HG03442 (cell line): ENCODE measurements around the gene DISP3.

ENCODE experiments used
- ATAC-seq: cut with Tn5 transposase; IDR thresholded peaks from one replicate; pipeline ENCODE4 v1.9.1; 2021; ENCODE audit warnings: mild to moderate bottlenecking, moderate library complexity; ENCODE audit not compliant: unreplicated experiment

Gene DISP3

DNA sequence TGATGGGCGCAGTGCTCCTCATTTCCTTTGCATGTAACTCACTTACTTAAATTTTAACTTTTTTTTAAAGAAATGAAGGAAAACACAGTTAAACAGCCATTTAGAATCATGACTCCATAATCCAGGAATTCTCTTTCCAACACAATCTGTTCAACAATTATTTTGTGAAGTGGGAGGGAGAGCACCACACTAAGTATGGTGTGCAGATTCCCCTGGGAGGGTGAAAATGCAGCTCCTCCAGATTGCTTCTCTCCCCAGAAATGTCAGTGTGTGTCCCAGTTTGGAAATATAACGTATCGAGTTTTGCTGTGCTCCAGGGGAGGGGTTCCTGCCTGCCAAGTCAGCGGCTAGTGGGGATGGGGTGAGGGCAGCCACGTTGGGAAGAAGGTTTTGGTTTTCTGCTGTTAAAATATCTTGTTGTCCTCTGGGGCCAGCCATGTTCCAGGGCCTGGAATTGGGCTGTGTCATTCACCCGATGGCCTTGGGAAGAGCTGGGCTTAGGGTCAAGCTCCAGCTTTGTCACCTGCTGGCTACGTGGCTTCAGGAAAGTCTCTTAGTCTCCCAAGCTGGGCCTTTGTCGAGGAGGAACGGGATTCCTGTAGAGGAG lies 17.3 kb upstream of the DISP3 start:
- no peak for ATAC-seq

DNA sequence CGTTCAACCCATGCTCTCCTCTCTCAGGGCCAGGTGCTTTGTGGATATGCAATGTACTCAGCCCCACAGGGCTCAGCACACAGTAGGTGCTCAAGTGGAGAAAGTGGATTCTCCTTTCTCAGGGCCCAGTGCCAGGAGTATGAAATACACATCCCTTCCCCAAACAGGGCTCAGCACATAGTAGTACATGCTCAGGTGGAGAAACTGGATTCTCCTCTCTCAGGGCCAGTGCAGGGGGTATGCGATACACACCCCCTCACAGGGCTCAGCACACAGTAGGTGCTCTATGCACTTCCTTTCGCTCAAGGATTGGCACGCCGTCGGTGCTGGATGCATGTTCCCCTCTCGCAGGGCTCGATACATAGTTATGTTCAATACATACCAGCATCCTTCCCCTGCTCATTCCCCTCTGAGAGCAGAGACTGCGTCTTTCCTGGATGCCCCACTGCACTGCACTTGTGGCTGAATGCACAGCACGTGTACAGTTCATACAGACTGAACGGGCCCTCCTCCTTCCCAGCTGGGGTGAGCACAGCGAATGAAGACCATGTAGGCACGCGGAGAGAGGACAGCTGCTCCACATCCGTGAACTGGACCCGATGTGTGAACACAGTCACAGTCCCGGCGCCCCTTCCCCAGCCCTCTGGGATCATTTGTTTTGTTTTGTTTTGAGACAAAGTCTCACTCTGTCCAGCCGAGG lies 16.6 kb upstream of the DISP3 start:
- no peak for ATAC-seq

DNA sequence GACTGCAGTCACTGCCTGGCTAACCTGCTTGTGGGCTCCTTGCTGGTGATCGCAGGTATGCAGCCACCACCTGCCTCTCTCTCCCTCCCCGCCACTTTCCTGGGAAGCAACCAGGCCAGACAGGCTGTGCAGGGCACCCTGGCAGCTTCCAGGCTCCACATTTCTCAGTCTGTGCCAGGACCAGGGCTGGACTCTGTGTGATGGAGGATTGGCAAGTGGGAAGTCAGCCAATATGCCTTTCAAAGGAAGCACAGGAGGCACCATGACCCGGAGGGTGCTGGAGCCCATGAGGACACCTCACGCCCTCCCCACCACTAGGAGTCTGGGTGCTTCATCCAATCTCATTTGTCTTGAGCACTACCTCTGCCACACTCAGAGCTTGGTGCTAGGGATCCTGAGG lies 15.8 kb upstream of the DISP3 start:
- no peak for ATAC-seq

DNA sequence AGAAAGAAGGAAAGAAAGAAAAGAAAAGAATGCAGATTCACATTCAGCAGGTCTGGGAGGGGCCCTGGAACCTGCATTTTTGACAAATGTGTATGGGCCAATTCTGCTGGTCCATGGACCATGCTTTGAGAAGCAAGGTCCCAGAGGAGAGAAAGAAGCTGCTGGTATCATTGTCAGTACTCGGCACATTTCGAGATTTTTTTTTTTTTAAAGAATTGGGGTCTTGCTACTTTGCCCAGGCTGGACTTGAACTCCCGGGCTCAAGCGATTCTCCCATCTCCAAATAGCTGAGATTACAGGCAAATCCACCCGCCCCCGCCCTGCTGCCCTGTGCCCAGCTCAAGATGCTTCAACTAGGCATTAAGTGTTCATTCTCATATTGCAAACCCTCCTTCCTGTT lies 13.6 kb upstream of the DISP3 start:
- ATAC-seq: no peak

DNA sequence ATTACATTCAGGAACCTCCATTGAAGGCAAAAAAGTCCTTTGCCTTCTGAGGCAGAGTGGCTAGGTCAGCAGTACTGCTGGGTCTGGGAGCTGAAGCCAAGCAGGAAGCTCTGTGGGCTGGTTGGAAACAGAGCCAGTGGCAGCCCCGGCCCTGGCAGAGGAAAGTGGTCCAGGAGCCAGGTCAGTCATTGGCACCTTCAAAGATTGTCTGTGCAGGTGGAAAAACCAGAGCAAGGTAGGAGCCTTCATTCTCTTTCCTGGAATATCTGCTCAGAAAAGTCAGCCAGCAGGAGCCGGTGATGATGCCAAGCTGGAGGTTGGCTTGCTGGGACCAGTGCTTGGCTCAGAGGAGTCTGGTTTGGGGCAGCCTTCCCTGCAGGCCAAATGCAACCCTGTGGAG lies 12.5 kb upstream of the DISP3 start:
- ATAC-seq: no peak

DNA sequence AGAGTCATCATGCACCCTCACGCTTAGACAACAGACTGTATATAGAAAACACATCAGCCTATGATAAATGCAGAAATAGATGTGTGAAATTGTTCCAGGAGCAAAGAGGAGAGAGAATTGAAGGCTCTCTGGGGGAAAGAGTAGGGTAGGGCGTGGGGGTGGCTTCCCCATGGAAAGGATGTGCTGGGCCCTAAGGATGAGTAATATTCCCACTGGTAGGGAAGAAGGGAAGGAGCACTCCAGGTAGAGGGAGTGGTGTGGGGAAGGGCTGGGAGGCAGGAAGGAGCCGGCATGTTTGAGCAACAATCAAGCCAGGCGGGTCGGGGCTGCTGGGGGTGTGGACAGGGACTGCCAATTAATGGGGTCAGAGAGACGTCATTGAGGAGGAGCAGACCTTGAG lies 10.1 kb upstream of the DISP3 start:
- no peak for ATAC-seq

DNA sequence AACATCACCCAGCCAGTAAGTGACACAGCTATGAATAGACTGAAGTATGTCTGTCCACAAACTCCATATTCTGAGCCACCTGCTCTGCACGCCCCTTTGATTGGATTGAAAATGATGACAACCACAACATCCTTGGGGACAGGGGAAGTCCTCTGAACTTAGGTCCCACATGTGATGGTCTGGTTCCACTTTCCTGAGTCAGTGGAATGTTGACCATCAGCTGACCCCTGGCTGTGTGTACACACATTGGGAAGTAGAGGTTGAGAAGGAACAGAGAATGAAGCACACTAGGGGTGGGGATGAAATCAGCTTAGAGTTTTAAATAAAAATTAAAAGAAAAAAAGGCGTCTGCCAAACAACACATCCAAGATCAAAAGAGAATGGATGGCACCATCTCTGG lies 8.0 kb upstream of the DISP3 start:
- ATAC-seq: no peak

DNA sequence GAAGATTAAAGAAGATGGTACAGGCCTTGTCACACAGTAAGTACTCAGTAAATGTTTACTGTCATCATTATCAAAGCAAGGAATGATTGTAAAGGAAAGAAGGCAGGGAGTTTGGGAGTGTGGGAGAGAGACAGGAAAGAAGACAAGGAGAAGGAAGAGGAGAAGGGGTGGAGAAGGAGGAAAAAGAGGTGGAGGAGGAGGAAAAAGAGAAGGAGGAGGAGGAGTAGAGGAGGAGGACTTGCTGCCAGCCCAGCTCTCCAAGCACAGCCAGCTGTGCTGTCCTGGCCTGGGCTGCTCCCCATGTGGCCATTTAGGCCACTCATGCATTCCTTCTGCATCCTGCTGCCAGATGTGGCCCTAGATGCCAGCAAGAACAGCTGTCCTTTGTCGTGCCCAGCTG lies 7.5 kb upstream of the DISP3 start:
- ATAC-seq: no peak

DNA sequence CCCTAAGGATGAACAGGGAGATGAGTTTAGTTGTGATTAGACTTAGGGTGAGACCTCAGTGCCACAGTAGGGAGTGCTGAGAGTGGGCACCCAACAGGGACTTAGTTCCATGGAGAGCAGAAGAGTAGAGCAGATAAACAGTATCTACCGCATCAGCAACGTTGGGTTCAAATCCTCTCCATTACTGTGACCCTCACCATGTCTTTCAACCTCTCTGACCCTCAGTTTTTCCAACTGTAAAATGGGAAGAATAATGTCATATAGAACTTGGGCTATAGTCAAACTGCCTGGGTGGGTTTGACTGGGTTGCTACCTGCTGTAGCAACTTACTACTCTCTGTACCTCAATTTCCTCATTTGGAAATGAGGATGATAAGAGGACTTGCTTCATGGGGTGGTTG lies 6.7 kb upstream of the DISP3 start:
- ATAC-seq: no peak

DNA sequence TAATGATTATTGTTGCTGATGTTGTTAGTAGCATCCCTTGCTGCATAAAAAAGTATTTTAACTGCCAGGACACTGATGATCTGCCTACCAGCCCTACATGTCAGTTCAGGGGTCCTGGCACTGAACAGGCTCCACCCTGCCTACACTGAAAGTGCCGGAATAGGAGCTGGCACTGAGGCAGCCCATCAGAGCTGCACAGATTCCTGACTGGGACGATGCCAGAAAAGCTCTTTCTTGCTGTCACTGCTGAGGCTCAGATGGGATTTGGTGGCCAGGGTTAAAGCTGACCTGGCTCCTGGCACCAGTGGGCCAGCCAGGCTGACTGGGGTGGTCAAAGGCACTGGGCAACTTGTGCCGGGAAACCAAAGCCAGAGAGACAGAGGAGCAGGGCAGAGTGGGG lies 6.2 kb upstream of the DISP3 start:
- no peak for ATAC-seq

DNA sequence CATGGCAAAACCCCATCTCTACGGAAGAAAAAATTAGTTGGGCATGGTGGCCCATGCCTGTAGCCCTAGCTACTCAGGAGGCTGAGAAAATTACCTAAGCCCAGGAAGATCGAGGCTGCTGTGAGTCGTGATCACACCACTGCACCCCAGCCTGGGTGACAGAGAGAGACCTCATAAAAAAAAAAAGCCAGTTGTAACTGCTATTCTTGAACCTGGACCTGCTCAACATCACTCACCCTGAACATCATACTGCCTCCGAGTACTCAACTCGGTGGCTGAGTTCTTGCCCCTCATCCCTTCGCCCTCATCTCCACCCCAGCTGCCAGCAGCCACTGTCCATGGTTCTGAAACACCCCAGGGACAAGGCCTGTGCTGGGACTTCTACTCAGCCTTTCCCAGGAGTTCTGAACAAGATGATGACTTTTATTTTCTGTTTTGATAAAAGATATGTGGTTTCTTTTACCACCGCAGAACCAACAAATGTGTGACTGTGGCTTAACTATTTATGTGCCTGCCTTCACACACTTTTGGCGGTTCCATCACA lies 5.4 kb upstream of the DISP3 start:
- ATAC-seq: no peak

DNA sequence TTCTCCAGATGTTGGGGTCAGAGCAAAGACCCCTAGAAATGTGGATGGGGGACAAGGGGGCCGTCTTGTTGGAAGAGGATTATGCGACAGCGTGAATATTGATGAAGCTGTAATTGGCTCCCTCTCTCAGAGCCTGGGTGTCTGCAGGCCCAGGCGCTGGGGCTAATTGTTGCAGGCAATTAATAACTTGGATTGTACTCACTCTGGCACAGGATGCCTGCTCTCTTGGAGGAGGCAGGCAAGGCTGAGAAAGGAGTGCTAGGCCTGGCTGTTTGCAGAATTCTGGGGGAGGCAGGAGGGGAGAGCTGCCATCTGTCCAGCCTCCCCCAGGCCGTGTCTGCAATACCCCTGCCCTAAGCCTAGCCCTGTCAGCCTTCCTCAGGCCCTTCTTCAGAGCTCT lies 4.1 kb upstream of the DISP3 start:
- no peak for ATAC-seq

DNA sequence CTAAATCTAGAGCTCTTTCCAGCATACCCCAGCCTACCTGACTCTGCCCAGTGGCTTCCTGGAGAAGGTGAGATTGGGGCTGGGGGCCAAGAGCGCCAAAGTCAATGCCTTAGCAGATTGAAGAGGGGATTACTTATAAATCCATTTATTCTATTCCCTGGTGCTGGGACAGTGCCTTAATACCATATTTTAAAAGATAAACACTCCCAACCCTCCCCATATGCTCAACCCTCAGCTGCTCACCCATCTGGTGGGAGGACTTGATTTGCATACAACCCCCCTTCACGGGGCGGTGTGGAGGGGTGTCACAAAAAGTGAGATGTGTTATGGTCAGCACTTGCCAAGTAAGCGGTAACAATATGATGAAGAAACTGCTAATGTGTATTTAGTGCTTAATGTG lies 3.2 kb upstream of the DISP3 start:
- ATAC-seq: no peak

DNA sequence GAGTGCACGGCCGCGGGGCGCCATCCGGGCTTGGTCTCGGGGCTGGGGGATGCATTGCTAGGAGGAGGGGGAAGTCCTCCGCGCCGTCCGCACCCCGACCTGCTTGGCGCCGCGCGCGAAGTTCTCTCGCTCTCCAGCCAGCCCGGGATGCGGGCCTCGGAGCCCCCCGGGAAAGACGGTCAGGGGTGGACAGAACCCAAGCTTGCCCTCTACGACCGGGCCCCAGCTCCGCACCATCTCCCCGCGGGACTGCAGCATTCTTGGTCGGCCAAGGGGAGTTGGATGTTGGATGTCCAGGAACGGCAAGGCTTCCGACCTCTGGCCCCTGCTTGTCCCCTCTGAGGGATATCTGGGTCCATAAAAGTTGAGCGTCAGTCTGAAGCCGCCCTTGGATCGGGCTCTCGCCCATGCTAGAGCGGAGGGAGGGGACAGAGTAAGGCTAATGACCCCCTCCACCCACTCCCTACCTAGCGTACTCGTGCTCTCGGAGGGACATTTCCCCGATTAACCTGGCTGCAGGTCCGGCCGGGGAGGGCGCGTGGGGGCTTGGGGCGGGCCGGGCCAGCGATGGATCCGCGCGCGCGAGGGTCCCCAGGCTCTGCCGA lies 522 bp downstream of the DISP3 start:
- no peak for ATAC-seq

DNA sequence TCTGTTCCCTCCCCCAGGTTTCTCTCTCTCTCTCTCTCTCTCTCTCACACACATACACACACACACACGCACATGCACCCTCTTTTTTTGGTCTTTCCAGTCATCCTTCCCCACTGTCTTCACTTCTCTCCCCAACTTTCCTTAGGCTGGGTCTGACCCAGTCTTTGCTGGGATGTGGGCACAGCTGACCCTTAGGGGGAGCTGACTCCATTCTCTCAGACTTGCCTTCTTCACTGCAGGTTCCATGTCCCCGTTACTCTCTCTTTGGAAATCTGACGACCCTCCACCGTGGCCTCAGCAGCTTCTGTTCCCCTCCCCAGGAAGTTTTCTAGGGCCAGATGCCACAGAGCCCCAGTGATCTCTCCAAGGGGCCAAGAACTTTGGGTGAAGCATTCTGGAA lies 2.1 kb downstream of the DISP3 start:
- no peak for ATAC-seq

DNA sequence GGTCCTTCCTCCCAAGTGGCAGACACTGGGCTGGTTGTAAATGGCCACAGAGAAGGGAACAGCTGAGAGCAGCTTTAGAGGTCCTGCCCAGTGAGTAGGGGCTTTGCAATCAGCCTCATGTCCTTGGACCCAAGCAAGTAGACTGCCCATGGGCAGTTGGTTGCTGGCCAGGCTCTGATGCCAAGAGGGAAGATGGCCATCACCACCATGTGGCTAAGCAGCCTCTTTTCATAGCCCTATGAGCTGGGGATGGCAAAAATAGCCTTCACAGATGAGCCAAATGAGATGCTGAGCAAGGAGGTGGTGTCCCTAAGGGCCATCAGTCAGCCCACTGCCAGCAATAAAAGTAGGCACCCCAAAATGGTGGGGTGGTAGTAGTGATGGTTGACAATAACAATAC lies 3.2 kb downstream of the DISP3 start:
- ATAC-seq: no peak

DNA sequence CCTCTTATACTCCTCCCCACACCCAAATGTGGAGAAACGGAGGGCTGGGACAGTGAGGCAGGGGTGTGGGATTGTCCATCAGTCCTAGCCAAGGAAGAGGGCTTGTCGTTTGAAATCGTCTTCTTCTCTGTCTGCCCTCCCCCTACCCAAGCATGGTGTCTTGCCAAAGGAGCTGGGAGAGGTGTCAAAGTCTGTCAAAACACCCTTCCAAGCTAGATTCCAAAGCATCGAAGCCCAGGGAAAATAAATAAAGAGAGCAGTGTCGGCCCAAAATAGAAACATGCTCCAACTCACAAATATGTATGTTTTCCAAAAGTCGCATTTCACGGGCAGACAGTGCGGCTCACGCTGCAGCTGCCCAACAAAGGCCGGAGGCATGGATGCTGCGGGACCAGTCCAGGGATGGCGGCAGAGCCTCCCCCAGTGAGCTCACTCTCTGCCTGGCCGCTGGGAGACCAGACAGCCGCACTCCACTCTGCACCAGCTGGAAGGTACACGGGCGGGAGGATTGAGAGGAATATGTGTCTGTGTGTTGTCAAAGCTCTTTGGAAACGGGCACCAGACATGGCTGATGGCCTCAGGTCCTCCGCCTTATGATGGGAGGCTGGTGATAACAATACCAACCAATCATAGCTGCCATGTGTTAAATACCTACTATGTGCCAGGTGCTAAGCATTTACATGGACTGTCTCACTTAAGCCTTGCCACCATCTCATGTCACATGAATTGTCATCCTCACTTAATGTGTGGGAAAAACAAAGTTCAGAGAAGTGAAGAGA lies 3.9 kb downstream of the DISP3 start:
- ATAC-seq: no peak

DNA sequence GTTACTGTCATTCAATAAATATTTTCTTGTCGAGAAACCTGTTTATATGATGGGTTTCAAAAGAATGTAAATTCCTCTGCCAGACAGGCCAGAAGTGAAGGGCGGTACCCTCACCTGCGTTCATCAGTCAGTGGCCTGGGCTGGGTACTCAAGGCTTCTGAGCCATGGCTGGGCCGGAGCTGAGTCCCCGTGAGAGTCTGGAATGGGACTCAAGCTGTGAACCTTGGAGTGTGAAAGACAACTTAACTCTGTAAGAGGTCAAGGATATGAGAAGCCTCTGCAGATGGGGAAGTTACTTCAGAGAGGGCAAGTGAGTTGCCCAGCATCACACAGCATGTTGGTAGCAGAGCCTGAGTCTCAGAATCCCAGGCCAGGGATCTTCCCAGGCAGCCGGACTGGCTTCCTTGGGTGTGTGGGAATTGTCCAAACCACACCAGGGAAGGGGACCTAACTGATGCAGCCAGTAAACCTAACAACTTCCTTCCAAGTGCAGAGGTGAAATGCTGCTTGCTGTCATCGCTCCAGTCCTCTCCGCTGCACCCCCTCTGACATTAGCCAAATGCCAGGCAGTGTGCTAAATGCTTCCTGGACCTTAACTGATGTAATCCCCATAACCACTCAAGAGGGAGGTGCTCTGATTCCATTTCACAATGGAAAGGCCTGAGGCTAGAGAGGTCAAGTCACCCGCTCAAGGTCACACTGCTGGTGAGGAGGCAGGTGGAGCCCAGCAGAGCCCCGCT lies 4.8 kb downstream of the DISP3 start:
- ATAC-seq: no peak

DNA sequence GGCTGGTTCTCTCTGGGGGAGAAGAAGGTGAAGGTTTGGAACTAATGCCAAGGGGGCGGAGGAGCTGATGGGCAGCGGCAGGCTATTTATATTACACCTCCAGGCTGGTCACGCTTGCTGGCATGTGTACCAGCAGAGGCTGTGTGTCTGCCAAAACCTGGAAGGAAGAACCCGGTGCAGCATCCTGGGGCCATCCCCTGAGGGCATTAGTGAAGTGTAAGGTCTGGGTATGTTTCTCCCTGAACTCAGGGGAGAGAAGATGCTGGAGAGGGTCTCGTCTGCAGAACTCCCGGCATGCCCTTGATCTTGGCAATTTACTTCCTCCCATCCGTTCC lies 5.3 kb downstream of the DISP3 start:
- ATAC-seq: no peak

DNA sequence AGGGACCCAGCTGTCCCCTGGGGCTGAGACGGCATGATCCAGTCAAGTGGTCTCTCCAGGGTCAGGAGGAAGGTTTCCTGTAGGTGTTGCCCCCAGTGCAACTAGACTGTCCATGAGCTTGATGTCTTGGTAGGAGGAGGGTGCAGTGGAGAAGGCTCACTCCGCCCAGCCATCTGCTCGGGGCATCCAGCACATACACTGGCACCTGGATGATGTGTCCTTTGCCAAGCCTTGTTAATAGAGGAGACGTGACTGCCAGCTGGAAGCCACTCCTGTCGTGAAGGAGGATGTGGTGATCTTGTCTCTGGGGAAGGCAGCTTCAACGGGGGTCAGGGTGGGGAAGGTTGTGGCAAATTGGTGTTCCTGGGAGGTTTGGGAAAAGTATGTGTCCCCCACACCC lies 6.2 kb downstream of the DISP3 start:
- no peak for ATAC-seq
